Neural cell (in vitro differentiated cells): ENCODE results near the gene OLIG2.

Source experiments
- EP300 ChIP-seq: fragments of 450-650 bp; conservative IDR thresholded peaks from 2 replicates; pipeline ENCODE4 v1.6.1; 2014; ENCODE audit warnings: antibody characterized with exemption, mild to moderate bottlenecking, moderate library complexity; ENCODE audit not compliant: poor library complexity, severe bottlenecking
- MXI1 ChIP-seq: fragments of 450-650 bp; conservative IDR thresholded peaks from 2 replicates; pipeline ENCODE4 v1.6.1; 2014; ENCODE audit warnings: antibody characterized with exemption, mild to moderate bottlenecking; ENCODE audit not compliant: poor library complexity, severe bottlenecking
- RAD21 ChIP-seq: fragments of 450-650 bp; conservative IDR thresholded peaks from 2 replicates; pipeline ENCODE4 v1.6.1; 2014; ENCODE audit warnings: antibody characterized with exemption, mild to moderate bottlenecking, moderate library complexity
- SMC3 ChIP-seq: fragments of 450-650 bp; conservative IDR thresholded peaks from 2 replicates; pipeline ENCODE4 v1.6.1; 2014; ENCODE audit warnings: antibody characterized with exemption, mild to moderate bottlenecking, moderate library complexity; ENCODE audit not compliant: poor library complexity
- TF ChIP-seq, protein P1 (sequence below): fragments of 450-650 bp; IDR thresholded peaks from 2 replicates; pipeline ENCODE4 v1.5.1; 2014; ENCODE audit warnings: antibody characterized with exemption, mild to moderate bottlenecking, moderate library complexity; ENCODE audit not compliant: poor library complexity, severe bottlenecking
- TF ChIP-seq, protein P2 (sequence below): IDR thresholded peaks from 2 replicates; pipeline ENCODE4 v1.6.1; 2012; ENCODE audit warnings: borderline replicate concordance

GRCh38 chr21:33013626-33014025 is 12.1 kb upstream of the OLIG2 start:
- TF ChIP-seq EP300 (no peak), SMC3 (no peak), MXI1 (no peak), RAD21 (no peak)
- TF ChIP-seq, protein P1, sequence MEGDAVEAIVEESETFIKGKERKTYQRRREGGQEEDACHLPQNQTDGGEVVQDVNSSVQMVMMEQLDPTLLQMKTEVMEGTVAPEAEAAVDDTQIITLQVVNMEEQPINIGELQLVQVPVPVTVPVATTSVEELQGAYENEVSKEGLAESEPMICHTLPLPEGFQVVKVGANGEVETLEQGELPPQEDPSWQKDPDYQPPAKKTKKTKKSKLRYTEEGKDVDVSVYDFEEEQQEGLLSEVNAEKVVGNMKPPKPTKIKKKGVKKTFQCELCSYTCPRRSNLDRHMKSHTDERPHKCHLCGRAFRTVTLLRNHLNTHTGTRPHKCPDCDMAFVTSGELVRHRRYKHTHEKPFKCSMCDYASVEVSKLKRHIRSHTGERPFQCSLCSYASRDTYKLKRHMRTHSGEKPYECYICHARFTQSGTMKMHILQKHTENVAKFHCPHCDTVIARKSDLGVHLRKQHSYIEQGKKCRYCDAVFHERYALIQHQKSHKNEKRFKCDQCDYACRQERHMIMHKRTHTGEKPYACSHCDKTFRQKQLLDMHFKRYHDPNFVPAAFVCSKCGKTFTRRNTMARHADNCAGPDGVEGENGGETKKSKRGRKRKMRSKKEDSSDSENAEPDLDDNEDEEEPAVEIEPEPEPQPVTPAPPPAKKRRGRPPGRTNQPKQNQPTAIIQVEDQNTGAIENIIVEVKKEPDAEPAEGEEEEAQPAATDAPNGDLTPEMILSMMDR, result no peak
- TF ChIP-seq, protein P2, sequence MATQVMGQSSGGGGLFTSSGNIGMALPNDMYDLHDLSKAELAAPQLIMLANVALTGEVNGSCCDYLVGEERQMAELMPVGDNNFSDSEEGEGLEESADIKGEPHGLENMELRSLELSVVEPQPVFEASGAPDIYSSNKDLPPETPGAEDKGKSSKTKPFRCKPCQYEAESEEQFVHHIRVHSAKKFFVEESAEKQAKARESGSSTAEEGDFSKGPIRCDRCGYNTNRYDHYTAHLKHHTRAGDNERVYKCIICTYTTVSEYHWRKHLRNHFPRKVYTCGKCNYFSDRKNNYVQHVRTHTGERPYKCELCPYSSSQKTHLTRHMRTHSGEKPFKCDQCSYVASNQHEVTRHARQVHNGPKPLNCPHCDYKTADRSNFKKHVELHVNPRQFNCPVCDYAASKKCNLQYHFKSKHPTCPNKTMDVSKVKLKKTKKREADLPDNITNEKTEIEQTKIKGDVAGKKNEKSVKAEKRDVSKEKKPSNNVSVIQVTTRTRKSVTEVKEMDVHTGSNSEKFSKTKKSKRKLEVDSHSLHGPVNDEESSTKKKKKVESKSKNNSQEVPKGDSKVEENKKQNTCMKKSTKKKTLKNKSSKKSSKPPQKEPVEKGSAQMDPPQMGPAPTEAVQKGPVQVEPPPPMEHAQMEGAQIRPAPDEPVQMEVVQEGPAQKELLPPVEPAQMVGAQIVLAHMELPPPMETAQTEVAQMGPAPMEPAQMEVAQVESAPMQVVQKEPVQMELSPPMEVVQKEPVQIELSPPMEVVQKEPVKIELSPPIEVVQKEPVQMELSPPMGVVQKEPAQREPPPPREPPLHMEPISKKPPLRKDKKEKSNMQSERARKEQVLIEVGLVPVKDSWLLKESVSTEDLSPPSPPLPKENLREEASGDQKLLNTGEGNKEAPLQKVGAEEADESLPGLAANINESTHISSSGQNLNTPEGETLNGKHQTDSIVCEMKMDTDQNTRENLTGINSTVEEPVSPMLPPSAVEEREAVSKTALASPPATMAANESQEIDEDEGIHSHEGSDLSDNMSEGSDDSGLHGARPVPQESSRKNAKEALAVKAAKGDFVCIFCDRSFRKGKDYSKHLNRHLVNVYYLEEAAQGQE, result no peak
